Stimulated activated CD4-positive, alpha-beta T cell treated with anti-CD3 and anti-CD28 coated beads, Interleukin-2, amount 100 ng/mL, for 48 hours (primary cell): Measurements from ENCODE around the gene BRD4.

Source experiments
- DNase-seq, 2 donors: peaks; one replicate each; pipeline ENCODE4 v3.0.0-alpha.2; 2020

BRD4 gene

GRCh38 chr19:15247107-15248014 is 85.0 kb downstream of the BRD4 start:
- no peak for DNase-seq

- no peak for DNase-seq
These were observed 86.2 kb downstream of the BRD4 start for GRCh38 chr19:15246198-15246481.

- DNase-seq, result no peak
These were observed 86.8 kb downstream of the BRD4 start for GRCh38 chr19:15245370-15246197.

- DNase-seq, result no peak
These were observed 87.5 kb downstream of the BRD4 start for GRCh38 chr19:15244808-15245207.

- no peak for DNase-seq
These were observed 88.1 kb downstream of the BRD4 start for GRCh38 chr19:15244106-15244803.

GRCh38 chr19:15243236-15243957 is 88.9 kb downstream of the BRD4 start:
- no peak for DNase-seq

GRCh38 chr19:15241259-15241910 is 91.0 kb downstream of the BRD4 start:
- DNase-seq, result no peak

GRCh38 chr19:15240515-15240914 is 91.8 kb downstream of the BRD4 start:
- no peak for DNase-seq

- DNase-seq, result no peak
These were observed 92.9 kb downstream of the BRD4 start for GRCh38 chr19:15239337-15239949.

- DNase-seq, result no peak
These were observed 93.6 kb downstream of the BRD4 start for GRCh38 chr19:15238639-15239155.

GRCh38 chr19:15237759-15238638 is 94.3 kb downstream of the BRD4 start:
- no peak for DNase-seq

- DNase-seq, result no peak
These were observed 95.5 kb downstream of the BRD4 start for GRCh38 chr19:15236886-15237285.

GRCh38 chr19:15235781-15236180 is 96.6 kb downstream of the BRD4 start:
- no peak for DNase-seq

- no peak for DNase-seq
These were observed 97.8 kb downstream of the BRD4 start for GRCh38 chr19:15234431-15235130.

- no peak for DNase-seq
These were observed 101.1 kb downstream of the BRD4 start for GRCh38 chr19:15231271-15231670.

GRCh38 chr19:15227261-15227660 is 105.1 kb downstream of the BRD4 start:
- no peak for DNase-seq

- no peak for DNase-seq
These were observed 106.6 kb downstream of the BRD4 start for GRCh38 chr19:15225760-15226159.

GRCh38 chr19:15223649-15224361 is 108.5 kb downstream of the BRD4 start:
- no peak for DNase-seq
